ENCODE measurements around the gene F5. TPM values are rescaled to one million over a fixed set of nuclear protein-coding genes. Genes with fewer than 3 reads are reported as not detected.

Gene F5
- total RNA-seq, result 10 to 100 TPM; 49.8 to 57.8 TPM

- peak; percentile 92 for DNase-seq
- Mint-ChIP-seq H3K27ac (peak within 1 kb of the TSS; percentile 97), H3K4me1 (peaks cover 65% of the 10 kb centered on the region), H3K4me3 (peak within 1 kb of the TSS; percentile 95), H3K9me3 (ENCODE audit: low read depth) (no peaks in the 10 kb centered on the region), H3K27me3 (no peaks in the 10 kb centered on the region), H3K36me3 (ENCODE audit: low read depth) (peaks cover 22% of the 10 kb centered on the region)
- ChIA-PET CTCF (interaction anchor here (0.5 to 4.9 kb wide), 37 partner anchors 9 to 223 kb away, joined by 3 to 77 read pairs (median 5); partner anchors contain the start of gene METTL18), POLR2A (interaction anchor here (0.6 to 1.5 kb wide), 6 partner anchors 23 to 209 kb away, joined by 3 to 9 read pairs (median 5); a partner anchor contains a TSS)
- intact Hi-C loops (cut with DNase I, micrococcal nuclease), result loop anchor here (1.0 to 10.0 kb wide), 8 partner anchors 8 to 478 kb away; partner anchors contain the start of genes SCYL3 (in 2 of the 2), SELL (in 2 of the 2) and METTL18 (in 1 of the 2)
- ATAC-seq, result peak; percentile 87
These were observed at the start of gene F5 for GRCh38 chr1:169586395-169587255. Gene F5 (minus strand): TSS chr1:169586481. CDS start chr1:169586386, 95 bp downstream.

GRCh38 chr1:169634877-169635276 lies 48.6 kb upstream of the F5 start:
- CTCF ChIA-PET, result interaction anchor here (0.6 to 1.8 kb wide), 4 partner anchors 11 to 77 kb away, joined by 4 to 5 read pairs (median 5); no protein-coding TSS in a partner anchor
- POLR2A ChIA-PET, result no interaction called here
- peaks cover 21% of the 10 kb centered on the region for H3K36me3 Mint-ChIP-seq (ENCODE audit: low read depth)

GRCh38 chr1:169634145-169634544 lies 47.9 kb upstream of the F5 start:
- no peak overlapping the region for H3K4me3 Mint-ChIP-seq
- H3K27me3 Mint-ChIP-seq, result no peaks in the 10 kb centered on the region
- H3K27ac Mint-ChIP-seq, result no peak overlapping the region
- DNase-seq (no peak), ATAC-seq (no peak)
- H3K4me1 Mint-ChIP-seq, result peaks cover 26% of the 10 kb centered on the region
- H3K36me3 Mint-ChIP-seq (ENCODE audit: low read depth), result peaks cover 21% of the 10 kb centered on the region
- H3K9me3 Mint-ChIP-seq (ENCODE audit: low read depth), result peaks cover 27% of the 10 kb centered on the region
- CTCF ChIA-PET, result interaction anchor here (0.9 to 1.8 kb wide), 4 partner anchors 12 to 78 kb away, joined by 4 to 5 read pairs (median 5); no protein-coding TSS in a partner anchor
- POLR2A ChIA-PET, result no interaction called here
- intact Hi-C loops (cut with DNase I, micrococcal nuclease), result loop anchor here in 1 of 2 experiments (5.0 kb wide), 1 partner anchor 43 kb away; no protein-coding TSS in a partner anchor

More at GRCh38 chr1:169634877-169635276, 48.6 kb upstream of the F5 start:
- no peak for DNase-seq
- Mint-ChIP-seq H3K27ac (no peak overlapping the region), H3K4me1 (peaks cover 22% of the 10 kb centered on the region), H3K9me3 (ENCODE audit: low read depth) (peaks cover 31% of the 10 kb centered on the region), H3K27me3 (no peaks in the 10 kb centered on the region), H3K4me3 (no peak overlapping the region)
- intact Hi-C loops (cut with DNase I, micrococcal nuclease), result loop anchor here in 1 of 2 experiments (5.0 kb wide), 1 partner anchor 42 kb away; no protein-coding TSS in a partner anchor
- ATAC-seq, result no peak

- intact Hi-C loops (cut with DNase I, micrococcal nuclease), result loop anchor here in 1 of 2 experiments (5.0 kb wide), 1 partner anchor 46 kb away; no protein-coding TSS in a partner anchor
- peaks cover 24% of the 10 kb centered on the region for H3K36me3 Mint-ChIP-seq (ENCODE audit: low read depth)
- ATAC-seq (peak; percentile 39), DNase-seq (no peak)
- ChIA-PET CTCF (interaction anchor here (1.1 to 1.5 kb wide), 3 partner anchors 10 to 81 kb away, joined by 3 to 5 read pairs (median 3); no protein-coding TSS in a partner anchor), POLR2A (no interaction called here)
- no peak overlapping the region for H3K27ac Mint-ChIP-seq
- no peaks in the 10 kb centered on the region for H3K27me3 Mint-ChIP-seq
- peaks cover 27% of the 10 kb centered on the region for H3K9me3 Mint-ChIP-seq (ENCODE audit: low read depth)
- peaks cover 51% of the 10 kb centered on the region for H3K4me1 Mint-ChIP-seq
- H3K4me3 Mint-ChIP-seq, result no peak overlapping the region
These were observed 45.0 kb upstream of the F5 start for GRCh38 chr1:169631249-169631648.

GRCh38 chr1:169630006-169630405 lies 43.7 kb upstream of the F5 start, which contains the start of gene SELP:
Gene SELP (minus strand): TSS chr1:169630124. CDS start chr1:169630074, 50 bp downstream.
- Mint-ChIP-seq H3K4me3 (no peak within 1 kb of the TSS), H3K27ac (no peak within 1 kb of the TSS), H3K4me1 (peaks cover 61% of the 10 kb centered on the region), H3K27me3 (no peaks in the 10 kb centered on the region), H3K36me3 (ENCODE audit: low read depth) (peaks cover 22% of the 10 kb centered on the region), H3K9me3 (ENCODE audit: low read depth) (peaks cover 22% of the 10 kb centered on the region)
- ChIA-PET CTCF (interaction anchor here (1.5 kb wide), 1 partner anchor 82 kb away, joined by 5 read pairs; no protein-coding TSS in a partner anchor), POLR2A (no interaction called here)
- ATAC-seq (no peak), DNase-seq (no peak)
- intact Hi-C loops (cut with DNase I, micrococcal nuclease), result loop anchor here in 1 of 2 experiments (5.0 kb wide), 1 partner anchor 47 kb away; no protein-coding TSS in a partner anchor

GRCh38 chr1:169624912-169625311 lies 38.6 kb upstream of the F5 start:
- CTCF ChIA-PET, result interaction anchor here (0.7 to 1.2 kb wide), 3 partner anchors 12 to 83 kb away, joined by 3 to 5 read pairs (median 4); no protein-coding TSS in a partner anchor

GRCh38 chr1:169624122-169624521 lies 37.8 kb upstream of the F5 start:
- Mint-ChIP-seq H3K36me3 (ENCODE audit: low read depth) (peaks cover 6% of the 10 kb centered on the region), H3K4me1 (peaks cover 68% of the 10 kb centered on the region), H3K9me3 (ENCODE audit: low read depth) (no peaks in the 10 kb centered on the region), H3K27ac (peak overlapping the region; percentile 74), H3K4me3 (no peak overlapping the region), H3K27me3 (no peaks in the 10 kb centered on the region)
- peak; percentile 10 for ATAC-seq
- POLR2A ChIA-PET, result no interaction called here
- no peak for DNase-seq
- intact Hi-C loops (cut with DNase I, micrococcal nuclease), result no loop called here
- CTCF ChIA-PET, result interaction anchor here (0.7 to 1.0 kb wide), 2 partner anchors 32 to 84 kb away, joined by 3 read pairs; no protein-coding TSS in a partner anchor

More at GRCh38 chr1:169624912-169625311, 38.6 kb upstream of the F5 start:
- H3K9me3 Mint-ChIP-seq (ENCODE audit: low read depth), result no peaks in the 10 kb centered on the region
- DNase-seq (no peak), ATAC-seq (no peak)
- no peak overlapping the region for H3K4me3 Mint-ChIP-seq
- peaks cover 76% of the 10 kb centered on the region for H3K4me1 Mint-ChIP-seq
- POLR2A ChIA-PET, result interaction anchor here (0.6 kb wide), 1 partner anchor 81 kb away, joined by 3 read pairs; no protein-coding TSS in a partner anchor
- H3K27ac Mint-ChIP-seq, result peak overlapping the region; percentile 35
- H3K36me3 Mint-ChIP-seq (ENCODE audit: low read depth), result peaks cover 6% of the 10 kb centered on the region
- H3K27me3 Mint-ChIP-seq, result no peaks in the 10 kb centered on the region
- intact Hi-C loops (cut with DNase I, micrococcal nuclease), result no loop called here

- DNase-seq, result no peak
- peak; percentile 77 for ATAC-seq
- ChIA-PET CTCF (interaction anchor here (0.6 to 2.0 kb wide), 4 partner anchors 11 to 1169 kb away, joined by 3 to 7 read pairs (median 4); partner anchors contain the start of gene F5), POLR2A (no interaction called here)
- H3K27ac Mint-ChIP-seq, result peak overlapping the region; percentile 74
- intact Hi-C loops (cut with DNase I, micrococcal nuclease), result no loop called here
- no peaks in the 10 kb centered on the region for H3K27me3 Mint-ChIP-seq
- H3K36me3 Mint-ChIP-seq (ENCODE audit: low read depth), result peaks cover 6% of the 10 kb centered on the region
- peaks cover 60% of the 10 kb centered on the region for H3K4me1 Mint-ChIP-seq
- no peaks in the 10 kb centered on the region for H3K9me3 Mint-ChIP-seq (ENCODE audit: low read depth)
- H3K4me3 Mint-ChIP-seq, result no peak overlapping the region
These were observed 37.0 kb upstream of the F5 start for GRCh38 chr1:169623132-169623926.

- no peaks in the 10 kb centered on the region for H3K27me3 Mint-ChIP-seq
- H3K4me1 Mint-ChIP-seq, result peaks cover 41% of the 10 kb centered on the region
- no peak for DNase-seq
- H3K4me3 Mint-ChIP-seq, result no peak overlapping the region
- POLR2A ChIA-PET, result no interaction called here
- H3K9me3 Mint-ChIP-seq (ENCODE audit: low read depth), result no peaks in the 10 kb centered on the region
- H3K27ac Mint-ChIP-seq, result no peak overlapping the region
- H3K36me3 Mint-ChIP-seq (ENCODE audit: low read depth), result no peaks in the 10 kb centered on the region
- CTCF ChIA-PET, result no interaction called here
- ATAC-seq, result no peak
- intact Hi-C loops (cut with DNase I, micrococcal nuclease), result no loop called here
These were observed 34.3 kb upstream of the F5 start for GRCh38 chr1:169620565-169620964.

- DNase-seq (no peak), ATAC-seq (no peak)
- H3K27ac Mint-ChIP-seq, result no peak overlapping the region
- intact Hi-C loops (cut with DNase I, micrococcal nuclease), result no loop called here
- POLR2A ChIA-PET, result no interaction called here
- H3K4me3 Mint-ChIP-seq, result no peak overlapping the region
- peaks cover 30% of the 10 kb centered on the region for H3K4me1 Mint-ChIP-seq
- H3K36me3 Mint-ChIP-seq (ENCODE audit: low read depth), result no peaks in the 10 kb centered on the region
- H3K9me3 Mint-ChIP-seq (ENCODE audit: low read depth), result no peaks in the 10 kb centered on the region
- CTCF ChIA-PET, result no interaction called here
- H3K27me3 Mint-ChIP-seq, result no peaks in the 10 kb centered on the region
These were observed 32.1 kb upstream of the F5 start for GRCh38 chr1:169618367-169618766.
